GM18511 (cell line): ENCODE data around the gene ATP9A.

ENCODE experiments used
- ATAC-seq: cut with Tn5 transposase; IDR thresholded peaks from one replicate; pipeline ENCODE4 v1.9.1; 2021; ENCODE audit warnings: mild to moderate bottlenecking, moderate library complexity; ENCODE audit not compliant: unreplicated experiment

The ATP9A gene

DNA sequence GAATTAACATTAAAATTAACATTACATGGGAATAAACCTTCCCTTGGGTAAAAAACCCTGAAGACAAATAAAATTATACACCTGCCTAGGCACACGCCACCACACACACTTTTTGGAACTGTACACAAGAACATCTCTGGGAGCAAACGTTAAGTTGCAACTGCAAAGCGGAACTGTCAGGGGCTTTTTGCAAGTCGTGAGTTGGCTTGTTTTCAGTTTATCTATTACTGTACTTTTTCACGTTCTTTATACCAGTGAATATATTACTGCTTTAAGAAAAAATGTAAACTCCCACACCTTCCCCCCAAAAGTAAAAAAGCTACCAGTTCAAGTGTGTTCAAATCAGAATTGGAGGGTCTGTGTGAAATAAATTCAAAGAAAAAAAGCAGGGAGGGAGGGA is 160.1 kb downstream of the ATP9A start:
- ATAC-seq = no peak

GRCh38 chr20:51607170-51607569 is 161.0 kb downstream of the ATP9A start:
- ATAC-seq = no peak

GRCh38 chr20:51604851-51605250 is 163.3 kb downstream of the ATP9A start:
- no peak for ATAC-seq

- no peak for ATAC-seq
Observed at GRCh38 chr20:51602131-51602530, 166.1 kb downstream of the ATP9A start.

GRCh38 chr20:51600950-51601349 is 167.2 kb downstream of the ATP9A start:
- ATAC-seq = no peak

DNA sequence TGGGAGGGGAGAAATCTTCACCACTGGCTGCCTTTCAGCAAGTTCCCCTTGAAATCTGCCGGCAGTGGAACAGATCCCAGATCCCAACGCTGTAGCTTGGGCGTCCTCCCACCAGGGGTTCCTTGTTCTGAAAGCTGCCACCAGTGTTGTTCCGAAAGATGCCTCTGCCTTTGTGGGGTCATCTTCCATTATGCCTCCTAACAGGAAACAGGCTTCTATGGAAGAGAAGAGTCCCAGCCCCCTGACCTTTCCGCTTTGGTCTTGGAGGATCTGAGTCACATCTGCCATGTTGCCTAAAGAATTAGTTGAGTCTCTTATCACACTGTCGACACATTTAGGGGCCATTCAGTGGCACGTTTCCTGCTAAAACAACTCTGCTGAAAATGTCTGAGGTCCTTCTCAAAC is 168.2 kb downstream of the ATP9A start:
- no peak for ATAC-seq

- ATAC-seq = no peak
Observed at GRCh38 chr20:51598556-51598955, 169.6 kb downstream of the ATP9A start.

DNA sequence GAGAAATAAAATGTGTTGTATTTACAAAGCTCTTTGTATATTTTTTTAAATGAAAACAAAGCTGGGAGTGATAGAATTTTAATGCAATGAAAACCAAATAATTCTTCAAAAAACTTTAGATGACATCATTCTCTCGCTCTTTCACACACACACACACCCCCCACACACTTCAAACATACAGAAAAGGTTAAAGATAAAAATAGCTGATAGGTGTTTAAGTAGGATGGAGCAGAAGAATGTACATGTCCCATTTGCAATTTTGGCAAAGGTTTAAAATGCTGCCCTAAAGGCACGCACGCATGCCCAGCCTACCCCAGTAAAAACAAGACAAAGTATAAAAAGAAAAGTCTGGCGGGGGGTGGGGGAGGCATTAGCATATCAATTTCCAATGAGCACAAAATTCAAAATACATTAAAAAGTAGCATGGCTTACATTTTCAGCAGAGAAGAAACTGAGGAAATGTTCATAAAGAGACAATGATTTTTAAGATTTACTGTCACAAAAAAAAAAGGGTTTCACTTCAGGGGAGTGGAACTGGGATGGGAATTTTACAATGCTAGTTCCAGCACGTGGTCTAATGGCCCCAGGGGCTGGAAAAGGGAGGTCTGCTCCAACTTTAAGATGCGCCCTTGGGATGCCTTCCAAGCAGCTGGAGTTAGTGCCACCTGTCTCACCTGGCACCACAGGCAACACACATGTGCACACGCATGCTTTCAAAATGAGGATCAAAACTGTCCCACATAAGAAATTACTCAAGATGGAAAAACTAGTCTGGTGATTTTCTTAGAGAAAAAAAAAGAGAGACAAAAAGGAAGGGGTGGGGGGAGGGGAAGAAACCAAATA is 170.6 kb downstream of the ATP9A start:
- no peak for ATAC-seq

DNA sequence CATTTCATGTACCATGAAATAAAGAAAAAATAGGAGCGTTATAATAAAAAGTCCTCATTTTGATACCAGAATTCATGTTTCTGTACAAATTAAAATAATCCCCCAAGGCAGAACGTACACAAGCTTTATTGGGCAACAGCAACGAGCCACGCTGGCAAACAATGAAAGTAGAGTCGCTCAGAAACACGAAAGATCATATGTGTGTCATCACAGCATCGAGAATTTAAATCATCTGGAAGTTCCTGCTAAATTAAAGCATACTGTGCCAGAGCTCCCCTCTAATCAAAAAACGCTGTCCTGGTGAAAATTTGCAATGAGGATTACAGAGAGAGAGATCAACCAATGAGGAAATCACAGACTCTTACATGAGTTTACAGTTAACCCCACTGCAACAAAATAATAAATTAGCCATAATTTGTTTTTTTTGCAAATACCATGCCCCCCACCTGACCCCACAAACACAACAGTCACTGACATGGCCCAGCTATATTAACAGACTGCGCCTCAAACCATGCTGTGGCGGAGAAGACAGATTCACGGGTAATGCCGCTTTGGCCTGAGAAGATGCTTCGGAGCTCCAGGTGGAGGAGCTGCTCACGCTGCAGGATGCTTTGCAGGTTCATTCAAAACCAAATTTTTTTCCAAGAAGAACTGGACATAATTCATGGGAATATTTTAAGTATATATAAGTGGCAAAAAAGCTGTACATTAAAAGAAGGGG is 171.4 kb downstream of the ATP9A start:
- no peak for ATAC-seq

GRCh38 chr20:51595744-51596143 is 172.4 kb downstream of the ATP9A start:
- ATAC-seq = no peak

DNA sequence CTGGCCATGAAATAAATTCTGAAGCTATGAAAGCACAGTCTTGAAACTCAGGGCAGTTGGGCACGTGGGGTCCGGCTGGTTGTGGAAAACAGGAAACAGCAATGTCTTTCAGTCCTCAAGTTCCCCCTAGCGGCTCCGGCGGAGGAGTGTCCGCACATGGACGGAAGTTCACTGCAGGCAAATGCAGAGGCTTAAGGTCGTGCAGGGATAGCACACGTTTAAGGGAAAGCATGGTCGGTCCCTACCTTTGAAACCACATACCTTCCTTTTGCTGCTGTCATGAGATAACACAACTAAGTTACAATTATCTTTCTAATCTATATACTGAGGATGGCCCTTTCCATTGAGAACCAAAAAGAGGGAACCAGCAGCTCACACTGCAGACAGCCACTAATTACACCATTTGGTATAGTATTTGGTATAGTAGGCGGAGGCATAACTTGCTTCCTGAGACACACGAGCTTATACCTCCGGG is 173.1 kb downstream of the ATP9A start:
- ATAC-seq = peak; percentile 95

DNA sequence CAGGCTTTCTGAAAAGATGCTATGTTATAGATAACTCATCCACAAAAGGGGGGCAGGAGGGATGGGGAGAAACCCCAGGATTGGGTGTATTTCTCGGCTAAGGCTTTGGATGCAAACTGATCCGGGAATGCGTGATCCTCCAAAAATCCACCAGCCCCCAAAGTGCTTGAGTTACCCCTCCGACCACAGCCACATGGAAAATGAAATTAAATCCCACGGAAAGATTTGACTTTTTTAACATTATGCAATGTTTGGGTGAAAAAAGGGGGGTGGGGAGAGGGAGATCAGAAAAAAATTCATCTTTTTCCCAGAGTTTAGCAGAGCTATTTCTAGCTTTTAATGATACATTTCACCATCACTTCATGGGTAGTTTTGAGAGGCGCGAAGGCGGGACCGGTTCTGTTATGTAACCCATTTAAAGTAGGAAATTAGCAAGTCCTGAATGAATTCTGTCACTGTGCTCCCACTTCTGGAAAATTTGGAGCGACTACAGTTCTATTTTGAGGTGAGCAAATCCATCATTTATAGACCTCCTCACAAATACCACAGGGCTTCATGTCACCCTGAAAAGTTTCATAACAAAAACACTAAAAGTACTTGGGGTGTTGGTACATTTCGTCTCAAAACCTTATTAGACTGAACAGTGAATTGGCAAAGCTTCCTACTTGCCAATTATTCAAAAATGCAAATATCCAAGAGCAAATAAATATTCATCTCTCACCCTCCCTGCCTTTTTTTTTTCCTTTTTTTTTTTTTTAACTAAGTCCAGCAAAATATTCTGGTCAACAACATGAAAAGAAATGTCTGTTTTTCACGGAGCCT is 173.7 kb downstream of the ATP9A start:
- no peak for ATAC-seq

DNA sequence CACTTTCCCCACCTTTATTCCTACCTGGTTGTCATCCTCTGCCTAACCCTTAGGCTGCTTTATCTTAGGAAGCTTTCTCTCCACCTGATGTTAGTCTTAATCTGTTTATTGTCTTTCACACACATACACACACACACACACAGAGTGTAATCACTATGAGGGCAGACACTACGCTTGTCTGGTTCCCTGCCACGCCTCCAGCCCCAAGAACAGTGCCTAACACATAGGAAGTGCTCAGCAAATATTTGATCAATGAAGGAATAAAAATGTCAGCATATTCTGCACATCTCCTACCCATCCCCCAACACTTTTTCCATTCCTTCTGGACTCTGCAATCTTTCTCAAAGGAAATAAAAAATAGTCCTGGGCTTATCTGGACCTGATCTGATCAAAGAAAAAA is 174.6 kb downstream of the ATP9A start:
- no peak for ATAC-seq

DNA sequence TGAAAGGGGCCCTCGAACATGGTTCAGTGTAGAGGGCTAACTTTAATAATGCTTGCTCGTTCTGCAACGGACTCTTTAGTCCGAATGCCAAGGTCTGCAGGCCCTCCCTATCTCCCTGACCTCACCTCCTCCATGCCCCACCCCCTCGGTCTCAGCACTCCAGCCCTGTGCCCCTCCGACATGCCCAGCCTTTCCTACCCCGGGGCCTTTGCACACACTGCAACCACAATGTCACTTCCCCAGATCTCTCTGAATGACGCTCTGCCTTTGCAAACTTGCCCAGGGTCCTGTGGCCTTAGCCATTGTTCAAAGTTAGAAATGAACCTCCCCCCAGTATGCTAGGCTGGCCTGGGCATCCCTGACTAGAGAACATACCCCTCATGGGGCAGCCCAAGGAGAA is 175.6 kb downstream of the ATP9A start:
- ATAC-seq = no peak

GRCh38 chr20:51591871-51592270 is 176.3 kb downstream of the ATP9A start:
- no peak for ATAC-seq

GRCh38 chr20:51588762-51589161 is 179.4 kb downstream of the ATP9A start:
- no peak for ATAC-seq

- no peak for ATAC-seq
Observed at GRCh38 chr20:51587145-51587544, 181.0 kb downstream of the ATP9A start.

DNA sequence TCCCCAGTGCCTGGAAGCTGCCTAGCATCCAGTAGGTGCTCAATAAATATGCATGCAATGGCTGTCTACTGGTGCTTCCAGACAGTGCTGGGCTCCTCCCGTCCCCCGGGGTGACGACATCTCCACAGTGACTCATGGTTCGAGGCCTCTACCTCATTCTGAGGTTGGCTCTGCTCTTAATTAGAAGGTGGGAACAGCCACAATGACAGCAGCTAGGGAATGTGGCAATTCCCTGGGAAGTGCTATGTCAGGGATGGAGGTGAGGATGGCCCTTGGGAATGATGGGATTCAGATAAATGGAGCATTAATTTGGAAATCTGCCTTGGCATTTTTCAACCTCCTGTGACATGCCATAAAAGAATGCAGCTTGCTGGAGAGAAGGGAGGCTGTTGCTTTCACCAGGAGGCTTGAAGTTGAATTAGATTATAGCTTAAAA is 182.2 kb downstream of the ATP9A start:
- no peak for ATAC-seq

DNA sequence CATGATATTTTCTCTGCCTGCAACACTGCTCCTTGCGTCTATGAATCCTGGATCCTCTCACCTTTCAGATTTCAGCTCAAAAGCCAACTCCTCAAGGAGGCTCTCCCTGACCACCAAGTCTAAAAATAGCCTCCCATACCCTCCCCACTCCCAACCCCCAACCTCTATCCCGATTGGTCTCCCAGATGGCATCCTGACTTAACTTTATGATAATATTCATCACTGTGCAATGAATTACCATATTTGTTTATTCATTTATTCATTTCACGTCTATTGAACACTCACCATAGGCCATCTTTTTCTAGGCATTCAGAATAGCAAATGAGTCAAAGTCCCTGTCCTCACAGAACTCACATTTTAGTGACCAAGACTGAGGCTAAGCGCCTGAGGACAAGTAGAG is 183.0 kb downstream of the ATP9A start:
- ATAC-seq = no peak

GRCh38 chr20:51584737-51585136 is 183.5 kb downstream of the ATP9A start:
- ATAC-seq = no peak

DNA sequence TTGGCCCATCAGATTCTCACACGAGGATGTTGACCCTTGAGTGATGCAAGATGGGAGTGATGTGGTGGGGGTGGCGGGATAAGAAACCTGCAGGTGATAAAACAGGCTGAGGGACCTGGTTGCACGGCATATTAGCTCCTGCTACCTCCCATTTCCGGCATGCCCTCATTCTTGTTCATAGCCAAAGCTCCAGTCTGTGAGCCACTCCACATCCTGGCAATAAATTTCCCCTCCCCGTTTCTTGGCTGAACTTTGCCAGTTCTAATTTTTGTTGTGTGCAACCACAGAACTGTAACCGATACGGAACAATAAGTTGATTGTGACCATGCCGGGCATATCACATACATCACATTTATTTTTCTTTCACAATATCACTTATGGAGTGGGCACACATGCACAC is 184.1 kb downstream of the ATP9A start:
- ATAC-seq = no peak
